ENCODE measurements around the gene RFT1.

The RFT1 gene

GRCh38 chr3:53175613-53176540, 45.6 kb upstream of the RFT1 start:
- no peak overlapping the region for H2BK5ac ChIP-seq (ENCODE audit: low read depth, low read length, poor library complexity, severe bottlenecking)
- H3K4ac ChIP-seq (ENCODE audit: low read depth in 1 of 2, low read length in 2 of 2), result no peak overlapping the region
- H2BK15ac ChIP-seq (ENCODE audit: low read depth, poor library complexity, severe bottlenecking), result no peak overlapping the region
- H3K18ac ChIP-seq (ENCODE audit: low read depth in 1 of 2, low read length in 2 of 2), result no peak overlapping the region
- no peak overlapping the region for H3K27ac ChIP-seq (ENCODE audit: low read length, poor library complexity, severe bottlenecking)
- no peak overlapping the region for H2BK120ac ChIP-seq (ENCODE audit: low read depth, low read length)
- H2AFZ ChIP-seq (ENCODE audit: low read depth, low read length), result no peak overlapping the region
- peaks cover 39% of the 10 kb centered on the region for H3K79me1 ChIP-seq (replicated peaks; ENCODE audit: low read length, poor library complexity, severe bottlenecking)
- H3K4me3 ChIP-seq (ENCODE audit: insufficient read depth in 1 of 2, low read depth in 1 of 2, low read length in 2 of 2), result peak overlapping the region in 1 of 2 experiments; percentile 14
- peak overlapping the region in 1 of 2 experiments; percentile 22 for H2BK12ac ChIP-seq (ENCODE audit: low read length in 2 of 2)
- H3K27me3 ChIP-seq (ENCODE audit: control insufficient read depth in 1 of 2, insufficient read depth in 1 of 2, low read length in 2 of 2), result no peaks in the 10 kb centered on the region
- no peak overlapping the region for H3K4me2 ChIP-seq (ENCODE audit: low read length, poor library complexity, severe bottlenecking)
- peaks cover 36% of the 10 kb centered on the region for H3K4me1 ChIP-seq (ENCODE audit: control insufficient read depth, insufficient read depth, low read depth, low read length)
- no peaks in the 10 kb centered on the region for H3K9me3 ChIP-seq (ENCODE audit: control insufficient read depth, low read length)
- H4K8ac ChIP-seq (ENCODE audit: low read length), result no peak overlapping the region
- H2AK5ac ChIP-seq (ENCODE audit: low read length, severe bottlenecking), result no peak overlapping the region
- H4K91ac ChIP-seq (ENCODE audit: low read length), result peak overlapping the region; percentile 25
- DNase-seq, result no peak
- peak overlapping the region; percentile 11 for H3K9ac ChIP-seq (ENCODE audit: low read length)
- no peak overlapping the region for H3K14ac ChIP-seq (ENCODE audit: low read length in 2 of 2)
- 93% methylated on average over 9 of the region's 9 CpGs for WGBS
- H3K23ac ChIP-seq (ENCODE audit: low read length in 2 of 2), result no peak overlapping the region
- peaks cover 24 to 54% of the 10 kb centered on the region in 2 experiments for H3K36me3 ChIP-seq (ENCODE audit: control insufficient read depth in 1 of 2, insufficient read depth in 2 of 2, low read depth in 1 of 2, low read length in 2 of 2)

GRCh38 chr3:53174346-53175250, 44.4 kb upstream of the RFT1 start:
- no peak overlapping the region for H2BK12ac ChIP-seq (ENCODE audit: low read length in 2 of 2)
- H2BK5ac ChIP-seq (ENCODE audit: low read depth, low read length, poor library complexity, severe bottlenecking), result no peak overlapping the region
- H2BK120ac ChIP-seq (ENCODE audit: low read depth, low read length), result no peak overlapping the region
- H2AFZ ChIP-seq (ENCODE audit: low read depth, low read length), result no peak overlapping the region
- no peak overlapping the region for H3K27ac ChIP-seq (ENCODE audit: low read length, poor library complexity, severe bottlenecking)
- H3K4ac ChIP-seq (ENCODE audit: low read depth in 1 of 2, low read length in 2 of 2), result no peak overlapping the region
- H2BK15ac ChIP-seq (ENCODE audit: low read depth, poor library complexity, severe bottlenecking), result no peak overlapping the region
- H3K79me1 ChIP-seq (replicated peaks; ENCODE audit: low read length, poor library complexity, severe bottlenecking), result peaks cover 41% of the 10 kb centered on the region
- no peak for DNase-seq
- no peak overlapping the region for H4K8ac ChIP-seq (ENCODE audit: low read length)
- no peak overlapping the region for H3K18ac ChIP-seq (ENCODE audit: low read depth in 1 of 2, low read length in 2 of 2)
- H3K14ac ChIP-seq (ENCODE audit: low read length in 2 of 2), result peak overlapping the region in 1 of 2 experiments; percentile 18
- H3K4me1 ChIP-seq (ENCODE audit: control insufficient read depth, insufficient read depth, low read depth, low read length), result peaks cover 45% of the 10 kb centered on the region
- no peak overlapping the region for H3K9ac ChIP-seq (ENCODE audit: low read length)
- H2AK5ac ChIP-seq (ENCODE audit: low read length, severe bottlenecking), result no peak overlapping the region
- no peak overlapping the region for H3K4me3 ChIP-seq (ENCODE audit: insufficient read depth in 1 of 2, low read depth in 1 of 2, low read length in 2 of 2)
- no peaks in the 10 kb centered on the region for H3K9me3 ChIP-seq (ENCODE audit: control insufficient read depth, low read length)
- no peak overlapping the region for H4K91ac ChIP-seq (ENCODE audit: low read length)
- whole genome bisulfite sequencing, result 81% methylated on average over 9 of the region's 9 CpGs
- H3K36me3 ChIP-seq (ENCODE audit: control insufficient read depth in 1 of 2, insufficient read depth in 2 of 2, low read depth in 1 of 2, low read length in 2 of 2), result peaks cover 12 to 52% of the 10 kb centered on the region in 2 experiments
- no peak overlapping the region for H3K4me2 ChIP-seq (ENCODE audit: low read length, poor library complexity, severe bottlenecking)
- H3K23ac ChIP-seq (ENCODE audit: low read length in 2 of 2), result no peak overlapping the region
- no peaks in the 10 kb centered on the region for H3K27me3 ChIP-seq (ENCODE audit: control insufficient read depth in 1 of 2, insufficient read depth in 1 of 2, low read length in 2 of 2)

DNA sequence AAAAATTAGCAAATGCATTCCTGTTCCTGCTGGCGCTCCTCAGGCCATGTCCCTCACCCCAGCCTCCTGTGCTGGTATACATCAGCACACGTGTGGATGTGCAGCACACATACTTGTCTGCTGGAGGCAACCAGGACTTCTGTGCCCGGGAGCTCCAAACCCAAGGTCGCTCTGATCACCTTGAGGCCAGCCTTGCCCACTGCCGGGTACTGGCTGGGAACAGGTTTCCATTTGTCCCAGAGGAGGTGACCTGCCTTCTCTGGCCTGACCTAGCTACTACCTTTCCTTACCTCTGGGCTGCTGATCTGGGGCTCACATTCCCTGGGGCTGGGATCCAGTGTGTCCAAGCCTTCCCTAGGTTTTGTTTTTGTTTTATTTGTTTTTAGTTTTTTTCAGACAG, 42.9 kb upstream of the RFT1 start:
- no peak overlapping the region for H2AFZ ChIP-seq (ENCODE audit: low read depth, low read length)
- peaks cover 0 to 37% of the 10 kb centered on the region in 2 experiments for H3K36me3 ChIP-seq (ENCODE audit: control insufficient read depth in 1 of 2, insufficient read depth in 2 of 2, low read depth in 1 of 2, low read length in 2 of 2)
- H3K18ac ChIP-seq (ENCODE audit: low read depth in 1 of 2, low read length in 2 of 2), result no peak overlapping the region
- H2BK120ac ChIP-seq (ENCODE audit: low read depth, low read length), result no peak overlapping the region
- H3K14ac ChIP-seq (ENCODE audit: low read length in 2 of 2), result no peak overlapping the region
- H3K4me3 ChIP-seq (ENCODE audit: insufficient read depth in 1 of 2, low read depth in 1 of 2, low read length in 2 of 2), result no peak overlapping the region
- H3K79me1 ChIP-seq (replicated peaks; ENCODE audit: low read length, poor library complexity, severe bottlenecking), result peaks cover 35% of the 10 kb centered on the region
- H2BK12ac ChIP-seq (ENCODE audit: low read length in 2 of 2), result no peak overlapping the region
- no peak overlapping the region for H3K4ac ChIP-seq (ENCODE audit: low read depth in 1 of 2, low read length in 2 of 2)
- no peak overlapping the region for H3K4me2 ChIP-seq (ENCODE audit: low read length, poor library complexity, severe bottlenecking)
- H3K9me3 ChIP-seq (ENCODE audit: control insufficient read depth, low read length), result no peaks in the 10 kb centered on the region
- no peaks in the 10 kb centered on the region for H3K27me3 ChIP-seq (ENCODE audit: control insufficient read depth in 1 of 2, insufficient read depth in 1 of 2, low read length in 2 of 2)
- H4K8ac ChIP-seq (ENCODE audit: low read length), result no peak overlapping the region
- no peak for DNase-seq
- H2BK15ac ChIP-seq (ENCODE audit: low read depth, poor library complexity, severe bottlenecking), result no peak overlapping the region
- H2AK5ac ChIP-seq (ENCODE audit: low read length, severe bottlenecking), result no peak overlapping the region
- no peak overlapping the region for H3K27ac ChIP-seq (ENCODE audit: low read length, poor library complexity, severe bottlenecking)
- no peak overlapping the region for H3K23ac ChIP-seq (ENCODE audit: low read length in 2 of 2)
- 96% methylated on average over 5 of the region's 5 CpGs for WGBS
- H2BK5ac ChIP-seq (ENCODE audit: low read depth, low read length, poor library complexity, severe bottlenecking), result no peak overlapping the region
- no peak overlapping the region for H3K9ac ChIP-seq (ENCODE audit: low read length)
- peaks cover 51% of the 10 kb centered on the region for H3K4me1 ChIP-seq (ENCODE audit: control insufficient read depth, insufficient read depth, low read depth, low read length)
- H4K91ac ChIP-seq (ENCODE audit: low read length), result no peak overlapping the region

Measured in mesenchymal stem cell (in vitro differentiated cells and primary cell).